IMR-90 (cell line): ENCODE measurements around the gene IL16. TPM values are rescaled to one million over a fixed set of nuclear protein-coding genes. Genes with fewer than 3 reads are reported as not detected.

Source experiments
- polyA plus RNA-seq, 3 experiments: library from polyadenylated mRNA; depleted of rRNA; stranded (reverse); fragments of >200 nt; gene quantifications; 2 replicates each; pipeline ENCODE4 v1.2.3, GENCODE V29; 2012; ENCODE audit warnings: low replicate concordance in 1 of 3
- total RNA-seq: library from RNA; depleted of rRNA; stranded (reverse); fragments of >200 nt; gene quantifications from 2 replicates; pipeline ENCODE4 v1.2.3, GENCODE V29; 2012; rRNA removed

The IL16 gene
- total and polyA plus RNA-seq, 2 of the 4 experiments (the other 2 are of a cell fraction), result 0.18 to 0.27 TPM

Other genes starting within 250 kb of the IL16 start
- gene MESD, start 207.1 kb upstream of the IL16 start, total RNA-seq, result 10.0 and 15.3 TPM in 2 replicates
- 14.0 and 14.7 TPM in 2 replicates for gene MESD, start 207.1 kb upstream of the IL16 start, polyA plus RNA-seq (2012; rRNA removed)
- 2.2 and 2.8 TPM in 2 replicates for gene TLNRD1, start 196.0 kb upstream of the IL16 start, total RNA-seq
- gene TLNRD1, start 196.0 kb upstream of the IL16 start, polyA plus RNA-seq (2012; rRNA removed), result 6.8 and 9.5 TPM in 2 replicates
- gene CFAP161, start 62.6 kb upstream of the IL16 start, total RNA-seq, result not detected in 2 replicates
- gene CFAP161, start 62.6 kb upstream of the IL16 start, polyA plus RNA-seq (2012; rRNA removed), result not detected in 2 replicates
- 4.4 and 5.0 TPM in 2 replicates for gene STARD5, start 127.3 kb downstream of the IL16 start, total RNA-seq
- 20.4 and 22.8 TPM in 2 replicates for gene STARD5, start 127.3 kb downstream of the IL16 start, polyA plus RNA-seq (2012; rRNA removed)
- not detected in 2 replicates for gene TMC3, start 177.3 kb downstream of the IL16 start, total RNA-seq
- not detected in 2 replicates for gene TMC3, start 177.3 kb downstream of the IL16 start, polyA plus RNA-seq (2012; rRNA removed)